IPS-NIHi7 (cell line): ENCODE measurements around the gene TMEM14A.

Experiments
- DNase-seq: peaks from one replicate; pipeline ENCODE4 v3.0.0; 2012; ENCODE audit warnings: mixed read lengths; ENCODE audit errors: extremely low spot score

TMEM14A gene

GRCh38 chr6:52736145-52736544 lies 65.2 kb downstream of the TMEM14A start:
- no peak for DNase-seq
